SU-DHL-6 (cell line): ENCODE results near the gene C13orf46.

Source experiments
- EZH2phosphoT487 ChIP-seq: fragments of 200-600 bp; sonication (generic), shearing (Covaris generic); conservative IDR thresholded peaks from 2 replicates; pipeline ENCODE4 v1.6.1; 2018; ENCODE audit warnings: mild to moderate bottlenecking, antibody characterized with exemption, low read length, moderate library complexity, mixed read lengths
- TF ChIP-seq, protein P1 (sequence below): fragments of 200-600 bp; sonication (generic); IDR thresholded peaks from one replicate; pipeline ENCODE4 v1.5.1; 2017; ENCODE audit warnings: antibody characterized with exemption, mild to moderate bottlenecking, low read length, moderate library complexity; ENCODE audit not compliant: insufficient read depth, poor library complexity, severe bottlenecking

GRCh38 chr13:113992276-113993005 is 18.6 kb upstream of the C13orf46 start:
- TF ChIP-seq, protein P1, sequence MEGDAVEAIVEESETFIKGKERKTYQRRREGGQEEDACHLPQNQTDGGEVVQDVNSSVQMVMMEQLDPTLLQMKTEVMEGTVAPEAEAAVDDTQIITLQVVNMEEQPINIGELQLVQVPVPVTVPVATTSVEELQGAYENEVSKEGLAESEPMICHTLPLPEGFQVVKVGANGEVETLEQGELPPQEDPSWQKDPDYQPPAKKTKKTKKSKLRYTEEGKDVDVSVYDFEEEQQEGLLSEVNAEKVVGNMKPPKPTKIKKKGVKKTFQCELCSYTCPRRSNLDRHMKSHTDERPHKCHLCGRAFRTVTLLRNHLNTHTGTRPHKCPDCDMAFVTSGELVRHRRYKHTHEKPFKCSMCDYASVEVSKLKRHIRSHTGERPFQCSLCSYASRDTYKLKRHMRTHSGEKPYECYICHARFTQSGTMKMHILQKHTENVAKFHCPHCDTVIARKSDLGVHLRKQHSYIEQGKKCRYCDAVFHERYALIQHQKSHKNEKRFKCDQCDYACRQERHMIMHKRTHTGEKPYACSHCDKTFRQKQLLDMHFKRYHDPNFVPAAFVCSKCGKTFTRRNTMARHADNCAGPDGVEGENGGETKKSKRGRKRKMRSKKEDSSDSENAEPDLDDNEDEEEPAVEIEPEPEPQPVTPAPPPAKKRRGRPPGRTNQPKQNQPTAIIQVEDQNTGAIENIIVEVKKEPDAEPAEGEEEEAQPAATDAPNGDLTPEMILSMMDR: no peak
- no peak for TF ChIP-seq EZH2phosphoT487
